ENCODE results near the gene CORIN.
"Not testable (repeated sequence)": the region's sequence is repeated elsewhere in the genome, so short reads cannot be mapped to it uniquely, and the experiment has no call there.

The CORIN gene

DNA sequence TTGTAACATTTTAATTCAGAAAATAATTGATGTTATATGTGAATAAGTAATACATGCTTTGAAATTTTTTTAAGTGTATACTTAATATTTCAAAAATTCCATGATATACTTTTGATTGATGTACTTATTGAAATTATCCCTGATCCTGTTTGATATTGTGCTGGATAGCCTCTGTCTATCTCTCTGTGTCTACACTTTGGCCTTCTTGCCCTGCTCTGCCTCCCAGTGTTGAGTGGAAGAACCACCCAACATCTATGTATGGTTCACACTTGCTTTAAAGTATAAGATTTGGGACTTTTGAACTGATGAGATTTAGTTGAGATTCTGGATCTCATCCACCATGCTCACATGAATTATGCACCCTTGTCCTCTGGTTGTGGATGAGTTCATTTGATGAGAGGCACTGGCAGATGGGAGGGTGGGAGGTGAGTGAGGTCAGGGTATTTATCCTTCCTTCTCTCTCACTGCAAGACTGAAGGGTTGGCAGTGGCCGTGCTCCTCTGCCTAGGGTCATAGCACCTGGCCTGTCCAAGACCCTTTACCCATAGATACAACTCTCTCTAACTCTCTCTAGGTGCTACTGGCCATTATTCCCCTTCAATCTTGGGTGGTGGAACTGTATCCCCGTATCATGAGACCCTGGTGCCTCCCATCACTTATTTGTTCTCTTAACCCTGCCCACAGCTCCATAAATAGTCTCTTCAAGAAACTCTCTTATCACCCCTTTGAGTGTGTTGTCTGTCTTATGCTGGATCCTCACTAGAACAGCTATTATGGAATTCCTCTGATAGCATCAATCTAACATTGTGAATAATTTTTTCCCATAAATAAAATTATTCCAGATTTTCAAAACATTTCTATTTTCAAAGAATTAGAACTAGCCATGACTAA, 75.2 kb downstream of the CORIN start:
- Mint-ChIP-seq H3K9me3 (peaks cover 5% of the 10 kb centered on the region), H3K36me3 (no peaks in the 10 kb centered on the region), H3K4me1 (no peaks in the 10 kb centered on the region), H3K27me3 (peaks cover 3% of the 10 kb centered on the region), H3K27ac (no peak overlapping the region), H3K4me3 (no peak overlapping the region)

- H3K9me3 Mint-ChIP-seq: peaks cover 11% of the 10 kb centered on the region
- H3K27me3 Mint-ChIP-seq, H3K36me3 Mint-ChIP-seq, H3K4me1 Mint-ChIP-seq, H3K27ac Mint-ChIP-seq, H3K4me3 Mint-ChIP-seq: not testable (repeated sequence)
These were observed 84.6 kb downstream of the CORIN start for GRCh38 chr4:47753316-47753715.

GRCh38 chr4:47752214-47752613, 85.7 kb downstream of the CORIN start:
- peaks cover 11% of the 10 kb centered on the region for H3K9me3 Mint-ChIP-seq
- no peak overlapping the region for H3K27ac Mint-ChIP-seq
- H3K4me1 Mint-ChIP-seq: no peaks in the 10 kb centered on the region
- peaks cover 3% of the 10 kb centered on the region for H3K36me3 Mint-ChIP-seq
- H3K27me3 Mint-ChIP-seq: peaks cover 10% of the 10 kb centered on the region
- no peak overlapping the region for H3K4me3 Mint-ChIP-seq

DNA sequence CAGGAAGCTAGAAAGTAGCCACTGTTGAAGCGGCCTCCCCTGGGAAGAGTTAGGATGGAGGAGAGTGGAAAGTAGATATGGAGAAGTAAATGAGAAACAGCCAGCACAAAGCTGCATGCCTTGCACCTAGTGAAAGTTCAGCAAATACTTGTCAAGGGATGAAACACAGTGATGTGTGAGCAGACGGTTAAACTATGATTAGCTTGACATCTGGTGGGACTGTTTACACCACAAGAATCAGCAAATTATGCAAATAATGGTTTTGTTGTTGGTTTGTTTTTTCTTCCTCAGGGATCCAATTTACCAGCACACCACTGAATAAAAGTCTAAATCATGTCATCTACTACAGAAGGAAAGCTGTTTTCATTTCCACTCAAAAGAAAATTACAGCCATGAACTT, 87.1 kb downstream of the CORIN start:
- Mint-ChIP-seq H3K27me3 (peaks cover 10% of the 10 kb centered on the region), H3K9me3 (peaks cover 11% of the 10 kb centered on the region), H3K4me1 (no peaks in the 10 kb centered on the region), H3K36me3 (peaks cover 3% of the 10 kb centered on the region), H3K4me3 (no peak overlapping the region), H3K27ac (no peak overlapping the region)

GRCh38 chr4:47749858-47750257, 88.0 kb downstream of the CORIN start:
- H3K36me3 Mint-ChIP-seq: peaks cover 3% of the 10 kb centered on the region
- no peaks in the 10 kb centered on the region for H3K4me1 Mint-ChIP-seq
- peaks cover 11% of the 10 kb centered on the region for H3K9me3 Mint-ChIP-seq
- peaks cover 8% of the 10 kb centered on the region for H3K27me3 Mint-ChIP-seq
- H3K4me3 Mint-ChIP-seq: no peak overlapping the region
- H3K27ac Mint-ChIP-seq: no peak overlapping the region

DNA sequence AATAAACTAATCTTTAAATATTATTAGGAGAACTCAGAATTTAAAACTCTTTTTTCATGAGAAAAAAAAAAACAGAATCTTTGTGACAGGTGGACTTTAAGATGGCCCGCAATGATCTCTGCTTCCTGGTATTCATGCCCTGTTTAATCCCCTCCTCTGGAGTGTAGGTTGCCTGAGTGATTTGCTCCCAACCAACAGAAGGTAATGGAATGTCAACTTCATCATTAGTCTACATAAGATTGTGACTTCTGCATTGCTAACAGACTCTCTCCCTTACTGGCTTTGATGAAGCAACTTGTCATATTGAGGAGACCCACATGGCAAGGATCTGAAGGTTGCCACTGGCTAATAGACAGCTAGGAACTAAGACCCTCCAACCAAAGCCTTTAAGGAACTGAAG, 88.8 kb downstream of the CORIN start:
- peaks cover 3% of the 10 kb centered on the region for H3K36me3 Mint-ChIP-seq
- H3K27me3 Mint-ChIP-seq: peaks cover 8% of the 10 kb centered on the region
- H3K27ac Mint-ChIP-seq: no peak overlapping the region
- peaks cover 11% of the 10 kb centered on the region for H3K9me3 Mint-ChIP-seq
- H3K4me3 Mint-ChIP-seq: no peak overlapping the region
- peaks cover 3% of the 10 kb centered on the region for H3K4me1 Mint-ChIP-seq

GRCh38 chr4:47747846-47748494, 89.9 kb downstream of the CORIN start:
- H3K27me3 Mint-ChIP-seq: peaks cover 10% of the 10 kb centered on the region
- H3K4me3 Mint-ChIP-seq: no peak overlapping the region
- peaks cover 3% of the 10 kb centered on the region for H3K36me3 Mint-ChIP-seq
- H3K27ac Mint-ChIP-seq: no peak overlapping the region
- peaks cover 13% of the 10 kb centered on the region for H3K9me3 Mint-ChIP-seq
- H3K4me1 Mint-ChIP-seq: peaks cover 6% of the 10 kb centered on the region

GRCh38 chr4:47747211-47747610, 90.7 kb downstream of the CORIN start:
- no peaks in the 10 kb centered on the region for H3K36me3 Mint-ChIP-seq
- no peak overlapping the region for H3K27ac Mint-ChIP-seq
- H3K4me3 Mint-ChIP-seq: no peak overlapping the region
- peaks cover 9% of the 10 kb centered on the region for H3K9me3 Mint-ChIP-seq
- H3K4me1 Mint-ChIP-seq: peaks cover 6% of the 10 kb centered on the region
- H3K27me3 Mint-ChIP-seq: peaks cover 9% of the 10 kb centered on the region

DNA sequence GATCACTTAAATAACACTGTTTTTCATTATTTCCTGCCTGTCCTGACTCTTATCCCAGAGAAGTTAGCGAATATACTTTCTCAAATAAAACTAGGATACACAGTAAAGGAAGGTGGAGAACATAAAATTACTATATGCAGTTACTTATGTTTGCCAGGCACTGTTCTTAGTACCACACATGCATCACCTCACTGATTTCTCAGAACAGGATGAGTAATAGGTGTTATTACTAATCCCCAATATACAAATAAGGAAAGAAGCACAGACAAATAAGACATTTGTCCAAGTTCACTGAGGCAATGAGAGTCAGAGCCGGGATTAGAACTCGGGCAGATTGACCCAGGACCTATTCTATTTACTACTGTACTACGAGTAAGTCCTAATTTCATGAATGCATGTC, 91.7 kb downstream of the CORIN start:
- Mint-ChIP-seq H3K9me3 (peaks cover 7% of the 10 kb centered on the region), H3K36me3 (no peaks in the 10 kb centered on the region), H3K27me3 (peaks cover 6% of the 10 kb centered on the region), H3K4me3 (no peak overlapping the region), H3K4me1 (peaks cover 6% of the 10 kb centered on the region), H3K27ac (no peak overlapping the region)

- Mint-ChIP-seq H3K27ac (no peak overlapping the region), H3K9me3 (peaks cover 8% of the 10 kb centered on the region), H3K4me1 (peaks cover 6% of the 10 kb centered on the region), H3K27me3 (peaks cover 8% of the 10 kb centered on the region), H3K4me3 (no peak overlapping the region), H3K36me3 (no peaks in the 10 kb centered on the region)
These were observed 93.0 kb downstream of the CORIN start for GRCh38 chr4:47744843-47745382.

- Mint-ChIP-seq H3K27me3 (peaks cover 12% of the 10 kb centered on the region), H3K4me3 (no peak overlapping the region), H3K9me3 (peaks cover 12% of the 10 kb centered on the region), H3K36me3 (no peaks in the 10 kb centered on the region), H3K27ac (no peak overlapping the region), H3K4me1 (peaks cover 6% of the 10 kb centered on the region)
These were observed 93.6 kb downstream of the CORIN start for GRCh38 chr4:47744253-47744652.

GRCh38 chr4:47741200-47741599, 96.7 kb downstream of the CORIN start:
- Mint-ChIP-seq H3K27me3 (peaks cover 18% of the 10 kb centered on the region), H3K9me3 (peaks cover 19% of the 10 kb centered on the region), H3K27ac (no peak overlapping the region), H3K36me3 (no peaks in the 10 kb centered on the region), H3K4me3 (no peak overlapping the region), H3K4me1 (peaks cover 6% of the 10 kb centered on the region)

DNA sequence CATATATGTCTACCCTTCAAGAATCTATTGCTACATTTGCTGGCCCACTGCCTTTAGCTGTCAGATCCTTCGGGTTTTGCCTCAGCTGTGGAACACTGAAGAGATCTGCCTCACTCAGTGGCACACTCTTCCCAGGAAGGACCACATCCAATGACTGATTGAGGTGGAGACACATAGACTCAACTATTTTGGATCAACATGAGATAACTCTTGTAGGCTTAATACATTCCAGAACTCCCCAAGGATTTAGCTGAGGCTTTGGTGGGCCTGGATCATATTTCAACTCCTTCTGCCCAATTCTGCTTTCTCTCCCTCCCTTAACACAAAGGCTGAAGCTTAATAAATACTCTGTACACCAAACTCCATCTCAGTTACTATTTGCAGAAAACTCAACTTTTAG, 100.5 kb downstream of the CORIN start:
- Mint-ChIP-seq H3K4me1 (no peaks in the 10 kb centered on the region), H3K27ac (no peak overlapping the region), H3K27me3 (peaks cover 18% of the 10 kb centered on the region), H3K36me3 (no peaks in the 10 kb centered on the region), H3K9me3 (peaks cover 12% of the 10 kb centered on the region), H3K4me3 (no peak overlapping the region)

DNA sequence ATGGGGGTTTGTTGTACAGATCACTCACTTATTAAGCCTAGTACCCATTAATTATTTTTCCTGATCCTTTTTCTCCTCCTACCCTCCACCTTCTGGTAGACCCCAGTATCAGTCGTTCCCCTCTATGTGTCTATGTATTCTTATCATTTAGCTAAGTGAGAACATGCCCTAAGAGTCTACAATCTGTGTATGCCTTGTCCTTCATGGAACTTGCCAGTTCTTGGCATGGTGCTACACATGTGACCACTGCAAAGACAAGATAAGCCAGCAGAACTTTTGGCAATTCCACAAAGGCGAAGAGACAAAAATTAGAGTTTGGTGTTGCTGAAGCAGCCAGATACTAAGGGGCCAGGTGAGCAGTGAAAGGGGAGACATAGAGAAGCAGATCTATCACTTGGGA, 101.3 kb downstream of the CORIN start:
- Mint-ChIP-seq H3K27me3 (peaks cover 19% of the 10 kb centered on the region), H3K4me3 (no peak overlapping the region), H3K9me3 (peaks cover 12% of the 10 kb centered on the region), H3K4me1 (no peaks in the 10 kb centered on the region), H3K27ac (no peak overlapping the region), H3K36me3 (no peaks in the 10 kb centered on the region)

- peaks cover 21% of the 10 kb centered on the region for H3K27me3 Mint-ChIP-seq
- H3K36me3 Mint-ChIP-seq: no peaks in the 10 kb centered on the region
- no peak overlapping the region for H3K27ac Mint-ChIP-seq
- no peak overlapping the region for H3K4me3 Mint-ChIP-seq
- H3K4me1 Mint-ChIP-seq: no peaks in the 10 kb centered on the region
- H3K9me3 Mint-ChIP-seq: peaks cover 12% of the 10 kb centered on the region
These were observed 101.7 kb downstream of the CORIN start for GRCh38 chr4:47736146-47736545.

Data from activated naive CD4-positive, alpha-beta T cell treated with anti-CD3 and anti-CD28 coated beads, Interleukin-2, amount 50 U/mL, for 24 hours (primary cell).